Calu3 (cell line): ENCODE data around the gene FILIP1L. TPM values are rescaled to one million over a fixed set of nuclear protein-coding genes. Genes with fewer than 3 reads are reported as not detected.

Experiments used
- BruUV-seq: library from RNA; stranded (reverse); fragments of 400-500 nt; replicated peaks from 2 replicates; lab custom pipeline; 2021; lab: Mats Ljungman, UMichigan
- CTCF ChIA-PET: fragments of 300-600 bp; sonication (Branson Sonifier 250); formaldehyde crosslinking; loops from one replicate; lab custom pipeline; 2022; ENCODE audit warnings: antibody characterized with exemption; lab: Charles Lee
- DNase-seq: peaks from one replicate; pipeline ENCODE4 v3.0.0; 2022
- H3K27ac Mint-ChIP-seq: one replicate; pipeline ENCODE4 v1.8.0; 2022; ENCODE audit warnings: mixed read lengths; ENCODE audit not compliant: unreplicated experiment
- H3K27me3 Mint-ChIP-seq: one replicate; pipeline ENCODE4 v1.8.0; 2022; ENCODE audit warnings: mixed read lengths; ENCODE audit not compliant: unreplicated experiment
- H3K36me3 Mint-ChIP-seq: one replicate; pipeline ENCODE4 v1.8.0; 2022; ENCODE audit warnings: mild to moderate bottlenecking, moderate library complexity, mixed read lengths; ENCODE audit not compliant: insufficient read depth, unreplicated experiment
- H3K4me1 Mint-ChIP-seq: one replicate; pipeline ENCODE4 v1.8.0; 2022; ENCODE audit warnings: mild to moderate bottlenecking, low read depth, mixed read lengths; ENCODE audit not compliant: unreplicated experiment
- H3K4me3 Mint-ChIP-seq: one replicate; pipeline ENCODE4 v1.8.0; 2022; ENCODE audit warnings: mild to moderate bottlenecking, low read depth, moderate library complexity, mixed read lengths; ENCODE audit not compliant: unreplicated experiment
- H3K9me3 Mint-ChIP-seq: one replicate; pipeline ENCODE4 v1.8.0; 2022; ENCODE audit warnings: low read depth, mixed read lengths; ENCODE audit not compliant: unreplicated experiment
- intact Hi-C: fragments of 100-400 bp; cut with micrococcal nuclease; formaldehyde crosslinking; loops from one replicate; pipeline ENCODE4 v1.10.0; 2022; ENCODE audit not compliant: unreplicated experiment
- total RNA-seq: library from RNA; stranded (reverse); gene quantifications from 2 replicates; pipeline ENCODE4 v1.2.3, GENCODE V29; 2022
- TF ChIP-seq, protein P1 (sequence below): fragments of 200-600 bp; IDR thresholded peaks from one replicate; pipeline ENCODE4 v1.8.0; 2022; ENCODE audit warnings: antibody characterized with exemption; ENCODE audit not compliant: unreplicated experiment

The FILIP1L gene
- total RNA-seq, 1 experiment from 2014 or later: 5.2 TPM

DNA sequence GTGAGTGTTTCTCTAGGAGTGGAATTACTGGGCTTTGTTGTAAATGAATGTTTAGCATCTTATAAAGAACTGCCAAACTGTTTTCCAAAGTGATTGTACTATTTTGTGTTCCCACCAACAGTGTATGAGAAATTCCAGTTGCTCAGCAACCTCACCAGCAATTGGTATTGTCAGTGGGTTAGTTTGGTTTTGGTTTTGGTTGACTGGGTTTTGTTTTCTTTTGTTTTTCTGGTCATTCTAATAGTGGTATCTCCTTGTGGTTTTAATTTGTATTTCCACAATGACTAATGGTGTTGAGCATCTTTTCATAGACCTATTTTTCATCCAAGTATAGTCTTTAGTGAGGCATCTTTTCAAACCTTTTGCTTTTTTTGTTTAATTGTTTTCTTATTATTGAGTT, 27.1 kb downstream of the FILIP1L start:
- TF ChIP-seq, protein P1, sequence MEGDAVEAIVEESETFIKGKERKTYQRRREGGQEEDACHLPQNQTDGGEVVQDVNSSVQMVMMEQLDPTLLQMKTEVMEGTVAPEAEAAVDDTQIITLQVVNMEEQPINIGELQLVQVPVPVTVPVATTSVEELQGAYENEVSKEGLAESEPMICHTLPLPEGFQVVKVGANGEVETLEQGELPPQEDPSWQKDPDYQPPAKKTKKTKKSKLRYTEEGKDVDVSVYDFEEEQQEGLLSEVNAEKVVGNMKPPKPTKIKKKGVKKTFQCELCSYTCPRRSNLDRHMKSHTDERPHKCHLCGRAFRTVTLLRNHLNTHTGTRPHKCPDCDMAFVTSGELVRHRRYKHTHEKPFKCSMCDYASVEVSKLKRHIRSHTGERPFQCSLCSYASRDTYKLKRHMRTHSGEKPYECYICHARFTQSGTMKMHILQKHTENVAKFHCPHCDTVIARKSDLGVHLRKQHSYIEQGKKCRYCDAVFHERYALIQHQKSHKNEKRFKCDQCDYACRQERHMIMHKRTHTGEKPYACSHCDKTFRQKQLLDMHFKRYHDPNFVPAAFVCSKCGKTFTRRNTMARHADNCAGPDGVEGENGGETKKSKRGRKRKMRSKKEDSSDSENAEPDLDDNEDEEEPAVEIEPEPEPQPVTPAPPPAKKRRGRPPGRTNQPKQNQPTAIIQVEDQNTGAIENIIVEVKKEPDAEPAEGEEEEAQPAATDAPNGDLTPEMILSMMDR: no peak
- BruUV-seq: no TSS peak
- Mint-ChIP-seq H3K4me1 (peaks cover 23% of the 10 kb centered on the region), H3K4me3 (no peak overlapping the region), H3K27me3 (no peaks in the 10 kb centered on the region), H3K9me3 (no peaks in the 10 kb centered on the region), H3K36me3 (no peaks in the 10 kb centered on the region), H3K27ac (no peak overlapping the region)
- CTCF ChIA-PET: no interaction called here
- intact Hi-C loops: loop anchor here (10.0 kb wide), 1 partner anchor 242 kb away; no protein-coding TSS in a partner anchor
- no peak for DNase-seq

GRCh38 chr3:100086401-100086800, 27.9 kb downstream of the FILIP1L start:
- no peak for DNase-seq
- CTCF ChIA-PET: interaction anchor here (1.3 kb wide), 1 partner anchor 17 kb away, joined by 3 read pairs; no protein-coding TSS in a partner anchor
- no peak overlapping the region for H3K4me3 Mint-ChIP-seq
- H3K9me3 Mint-ChIP-seq: no peaks in the 10 kb centered on the region
- no peak overlapping the region for H3K27ac Mint-ChIP-seq
- TF ChIP-seq, protein P1: no peak
- no peaks in the 10 kb centered on the region for H3K27me3 Mint-ChIP-seq
- H3K36me3 Mint-ChIP-seq: no peaks in the 10 kb centered on the region
- BruUV-seq: no TSS peak
- H3K4me1 Mint-ChIP-seq: peaks cover 23% of the 10 kb centered on the region
- intact Hi-C loops: loop anchor here (10.0 kb wide), 1 partner anchor 242 kb away; no protein-coding TSS in a partner anchor

GRCh38 chr3:100084100-100084806, 30.0 kb downstream of the FILIP1L start:
- DNase-seq: no peak
- intact Hi-C loops: loop anchor here (10.0 kb wide), 1 partner anchor 239 kb away; no protein-coding TSS in a partner anchor
- CTCF ChIA-PET: interaction anchor here (0.7 kb wide), 1 partner anchor 260 kb away, joined by 7 read pairs; no protein-coding TSS in a partner anchor
- Mint-ChIP-seq H3K4me1 (peaks cover 21% of the 10 kb centered on the region), H3K9me3 (no peaks in the 10 kb centered on the region), H3K27me3 (no peaks in the 10 kb centered on the region), H3K27ac (no peak overlapping the region), H3K36me3 (peaks cover 8% of the 10 kb centered on the region), H3K4me3 (no peak overlapping the region)
- BruUV-seq: no TSS peak
- TF ChIP-seq, protein P1: no peak

DNA sequence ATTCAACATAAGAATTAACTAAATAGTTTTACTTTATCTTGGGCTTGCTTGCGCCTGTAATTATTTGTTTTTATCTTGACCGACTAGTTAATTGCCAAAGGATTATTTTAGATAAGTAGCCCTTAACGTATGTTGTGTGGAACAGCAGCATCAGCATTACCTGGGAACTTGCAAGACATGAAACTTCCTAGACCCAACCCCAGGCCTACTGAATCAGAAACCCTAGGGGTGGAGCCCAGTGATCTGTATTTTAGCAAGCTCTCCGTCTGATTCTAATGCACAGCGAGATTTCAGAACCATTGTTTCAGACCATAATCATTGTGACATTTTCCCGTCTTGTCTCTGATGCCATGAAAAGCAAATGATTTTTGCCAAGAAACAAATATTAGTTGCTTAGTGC, 31.1 kb downstream of the FILIP1L start:
- no peaks in the 10 kb centered on the region for H3K9me3 Mint-ChIP-seq
- DNase-seq: no peak
- intact Hi-C loops: loop anchor here (10.0 kb wide), 1 partner anchor 238 kb away; no protein-coding TSS in a partner anchor
- CTCF ChIA-PET: no interaction called here
- H3K36me3 Mint-ChIP-seq: peaks cover 8% of the 10 kb centered on the region
- H3K27me3 Mint-ChIP-seq: no peaks in the 10 kb centered on the region
- no TSS peak for BruUV-seq
- no peak overlapping the region for H3K4me3 Mint-ChIP-seq
- TF ChIP-seq, protein P1: no peak
- no peak overlapping the region for H3K27ac Mint-ChIP-seq
- H3K4me1 Mint-ChIP-seq: peaks cover 11% of the 10 kb centered on the region
